Measurements from ENCODE around the gene MRPS5. TPM values are rescaled to one million over a fixed set of nuclear protein-coding genes. Genes with fewer than 3 reads are reported as not detected.
"Not testable (repeated sequence)": the region's sequence is repeated elsewhere in the genome, so short reads cannot be mapped to it uniquely, and the experiment has no call there.

The MRPS5 gene
- total RNA-seq, 1 donor from 2014 or later, result 77.2 TPM

GRCh38 chr2:95039978-95040377 lies 81.6 kb downstream of the MRPS5 start:
- no peak for ATAC-seq
- intact Hi-C loops (cut with DNase I), result no loop called here
- DNase-seq (ENCODE audit: missing footprints), result peak; percentile 5

DNA sequence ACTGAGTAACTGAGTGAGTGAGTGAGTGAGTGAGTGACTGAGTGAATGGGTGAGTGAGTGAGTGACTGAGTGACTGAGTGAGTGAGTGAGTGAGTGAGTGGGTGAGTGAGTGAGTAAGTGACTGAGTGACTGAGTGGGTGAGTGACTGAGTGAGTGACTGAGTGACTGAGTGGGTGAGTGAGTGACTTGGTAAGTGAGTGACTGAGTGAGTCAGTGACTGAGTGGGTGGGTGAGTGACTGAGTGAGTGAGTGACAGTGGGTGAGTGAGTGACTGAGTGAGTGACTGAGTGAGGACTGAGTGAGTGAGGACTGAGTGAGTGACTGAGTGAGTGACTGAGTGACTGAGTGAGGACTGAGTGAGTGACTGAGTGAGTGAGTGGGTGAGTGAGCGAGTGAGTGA lies 82.2 kb downstream of the MRPS5 start:
- intact Hi-C loops (cut with DNase I), result no loop called here

DNA sequence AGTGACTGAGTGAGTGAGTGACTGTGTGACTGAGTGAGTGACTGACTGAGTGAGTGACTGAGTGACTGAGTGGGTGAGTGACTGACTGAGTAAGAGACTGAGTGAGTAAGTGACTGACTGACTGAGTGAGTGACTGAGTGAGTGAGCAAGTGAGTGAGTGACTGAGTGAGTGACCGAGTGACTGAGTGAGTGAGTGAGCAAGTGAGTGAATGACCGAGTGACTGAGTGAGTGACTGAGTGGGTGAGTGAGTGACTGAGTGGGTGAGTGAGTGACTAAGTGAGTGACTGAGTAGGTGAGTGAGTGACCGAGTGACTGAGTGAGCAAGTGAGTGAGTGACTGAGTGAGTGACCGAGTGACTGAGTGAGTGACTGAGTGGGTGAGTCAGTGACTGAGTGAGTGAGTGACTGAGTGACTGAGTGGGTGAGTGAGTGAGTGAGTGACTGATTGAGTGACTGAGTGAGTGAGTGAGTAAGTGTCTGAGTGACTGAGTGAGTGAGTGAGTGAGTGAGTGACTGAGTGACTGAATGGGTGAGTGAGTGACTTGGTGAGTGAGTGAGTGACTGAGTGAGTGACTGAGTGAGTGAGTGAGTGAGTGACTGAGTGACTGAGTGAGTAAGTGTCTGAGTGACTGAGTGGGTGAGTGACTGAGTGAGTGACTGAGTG lies 82.8 kb downstream of the MRPS5 start:
- intact Hi-C loops (cut with DNase I), result no loop called here
- DNase-seq (ENCODE audit: missing footprints) (no peak), ATAC-seq (no peak)

More for the DNA sequence above, 82.2 kb downstream of the MRPS5 start:
- DNase-seq (ENCODE audit: missing footprints) (peak; percentile 3), ATAC-seq (no peak)

DNA sequence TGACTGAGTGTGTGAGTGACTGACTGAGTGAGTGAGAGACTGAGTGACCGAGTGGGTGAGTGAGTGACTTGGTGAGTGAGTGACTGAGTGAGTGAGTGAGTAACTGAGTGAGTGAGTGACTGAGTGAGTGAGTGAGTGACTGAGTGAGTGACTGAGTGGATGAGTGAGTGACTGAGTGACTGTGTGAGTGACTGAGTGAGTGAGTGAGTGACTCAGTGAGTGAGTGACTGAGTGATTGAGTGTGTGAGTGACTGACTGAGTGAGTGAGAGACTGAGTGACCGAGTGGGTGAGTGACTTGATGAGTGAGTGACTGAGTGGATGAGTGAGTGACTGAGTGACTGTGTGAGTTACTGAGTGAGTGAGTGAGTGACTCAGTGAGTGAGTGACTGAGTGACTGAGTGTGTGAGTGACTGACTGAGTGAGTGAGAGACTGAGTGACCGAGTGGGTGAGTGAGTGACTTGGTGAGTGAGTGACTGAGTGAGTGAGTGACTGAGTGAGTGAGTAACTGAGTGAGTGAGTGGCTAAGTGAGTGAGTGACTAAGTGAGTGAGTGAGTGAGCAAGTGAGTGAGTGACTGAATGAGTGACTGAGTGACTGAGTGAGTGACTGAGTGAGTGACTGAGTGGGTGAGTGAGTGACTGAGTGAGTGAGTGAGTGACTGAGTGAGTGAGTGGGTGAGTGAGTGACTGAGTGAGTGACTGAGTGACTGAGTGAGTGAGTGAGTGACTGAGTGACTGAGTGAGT lies 83.6 kb downstream of the MRPS5 start:
- intact Hi-C loops (cut with DNase I); DNase-seq (ENCODE audit: missing footprints); ATAC-seq: not testable (repeated sequence)

GRCh38 chr2:95037384-95037839 lies 84.2 kb downstream of the MRPS5 start:
- intact Hi-C loops (cut with DNase I), result no loop called here
- no peak for ATAC-seq
- DNase-seq (ENCODE audit: missing footprints), result no peak

GRCh38 chr2:95036596-95037383 lies 84.8 kb downstream of the MRPS5 start:
- no peak for ATAC-seq
- peak; percentile 4 for DNase-seq (ENCODE audit: missing footprints)
- intact Hi-C loops (cut with DNase I), result no loop called here

Other genes starting within 250 kb of the MRPS5 start
- gene MAL, start 96.1 kb downstream of the MRPS5 start, total RNA-seq, result 8.7 TPM
- 15.3 TPM for gene ZNF514, start 38.0 kb upstream of the MRPS5 start, total RNA-seq
- 4.3 TPM for gene ZNF2, start 44.0 kb upstream of the MRPS5 start, total RNA-seq
- gene ZNF892, start 85.7 kb upstream of the MRPS5 start, total RNA-seq, result 2.5 TPM
- 0.32 TPM for gene PROM2, start 152.6 kb upstream of the MRPS5 start, total RNA-seq
- 8.7 TPM for gene KCNIP3, start 175.5 kb upstream of the MRPS5 start, total RNA-seq